ENCODE results near the gene CDY2A. TPM values are rescaled to one million over a fixed set of nuclear protein-coding genes. Genes with fewer than 3 reads are reported as not detected.
"Not testable (repeated sequence)": the region's sequence is repeated elsewhere in the genome, so short reads cannot be mapped to it uniquely, and the experiment has no call there.

CDY2A gene
- total RNA-seq (ENCODE audit: insufficient read depth, low replicate concordance): 0.48 TPM

GRCh38 chrY:18025487-18025886, at the start of gene CDY2A:
TSS of gene CDY2A (plus strand) at chrY:18025787. CDS start at chrY:18026115, 328 bp downstream.
- DNase-seq (ENCODE audit: low spot score): not testable (repeated sequence)

- not testable (repeated sequence) for DNase-seq (ENCODE audit: low spot score)
Observed at GRCh38 chrY:17997586-17997985, 28.0 kb upstream of the CDY2A start.

- DNase-seq (ENCODE audit: low spot score): not testable (repeated sequence)
Observed at GRCh38 chrY:17998266-17998665, 27.3 kb upstream of the CDY2A start.

GRCh38 chrY:18023897-18024296, 1.7 kb upstream of the CDY2A start:
- DNase-seq (ENCODE audit: low spot score): not testable (repeated sequence)

GRCh38 chrY:18028845-18029244, 3.3 kb downstream of the CDY2A start:
- DNase-seq (ENCODE audit: low spot score): not testable (repeated sequence)

GRCh38 chrY:18030178-18030577, 4.6 kb downstream of the CDY2A start:
- not testable (repeated sequence) for DNase-seq (ENCODE audit: low spot score)

- not testable (repeated sequence) for DNase-seq (ENCODE audit: low spot score)
Observed at GRCh38 chrY:18034100-18034814, 8.7 kb downstream of the CDY2A start.

GRCh38 chrY:18034864-18035263, 9.3 kb downstream of the CDY2A start:
- DNase-seq (ENCODE audit: low spot score): not testable (repeated sequence)

GRCh38 chrY:18044990-18045389, 19.4 kb downstream of the CDY2A start:
- DNase-seq (ENCODE audit: low spot score): not testable (repeated sequence)

GRCh38 chrY:18048149-18049040, 22.8 kb downstream of the CDY2A start:
- DNase-seq (ENCODE audit: low spot score): not testable (repeated sequence)

GRCh38 chrY:18049061-18049460, 23.5 kb downstream of the CDY2A start:
- DNase-seq (ENCODE audit: low spot score): not testable (repeated sequence)

- DNase-seq (ENCODE audit: low spot score): not testable (repeated sequence)
Observed at GRCh38 chrY:18056473-18056872, 30.9 kb downstream of the CDY2A start.

GRCh38 chrY:18073464-18073863, 47.9 kb downstream of the CDY2A start:
- DNase-seq (ENCODE audit: low spot score): not testable (repeated sequence)

Other genes with a start within 250 kb of the CDY2A start
- not detected for gene CDY2B, start 145.6 kb upstream of the CDY2A start, total RNA-seq (ENCODE audit: insufficient read depth, low replicate concordance)